HG03095 (cell line): ENCODE data around the gene ZNRF3.
"Not testable (repeated sequence)": the region's sequence is repeated elsewhere in the genome, so short reads cannot be mapped to it uniquely, and the experiment has no call there.

Source experiments
- ATAC-seq: cut with Tn5 transposase; IDR thresholded peaks from one replicate; pipeline ENCODE4 v1.9.1; 2021; ENCODE audit warnings: moderate library complexity; ENCODE audit not compliant: unreplicated experiment

ZNRF3 gene

GRCh38 chr22:28929197-28929596 is 45.8 kb downstream of the ZNRF3 start:
- no peak for ATAC-seq

- ATAC-seq, result no peak
These were observed 47.1 kb downstream of the ZNRF3 start for GRCh38 chr22:28930357-28931007.

GRCh38 chr22:28931844-28932567 is 48.6 kb downstream of the ZNRF3 start:
- ATAC-seq, result no peak

- ATAC-seq, result no peak
These were observed 49.9 kb downstream of the ZNRF3 start for GRCh38 chr22:28933321-28933720.

- ATAC-seq, result no peak
These were observed 50.7 kb downstream of the ZNRF3 start for GRCh38 chr22:28934026-28934425.

- ATAC-seq, result no peak
These were observed 51.8 kb downstream of the ZNRF3 start for GRCh38 chr22:28935140-28935539.

- no peak for ATAC-seq
These were observed 52.3 kb downstream of the ZNRF3 start for GRCh38 chr22:28935713-28936112.

GRCh38 chr22:28936200-28936599 is 52.8 kb downstream of the ZNRF3 start:
- no peak for ATAC-seq

- no peak for ATAC-seq
These were observed 54.0 kb downstream of the ZNRF3 start for GRCh38 chr22:28937206-28938025.

GRCh38 chr22:28938286-28938833 is 55.0 kb downstream of the ZNRF3 start:
- no peak for ATAC-seq

GRCh38 chr22:28939394-28939793 is 56.0 kb downstream of the ZNRF3 start:
- no peak for ATAC-seq

GRCh38 chr22:28939932-28940331 is 56.6 kb downstream of the ZNRF3 start:
- ATAC-seq, result no peak

- no peak for ATAC-seq
These were observed 57.1 kb downstream of the ZNRF3 start for GRCh38 chr22:28940441-28940840.

- ATAC-seq, result no peak
These were observed 59.0 kb downstream of the ZNRF3 start for GRCh38 chr22:28942333-28942732.

- no peak for ATAC-seq
These were observed 59.6 kb downstream of the ZNRF3 start for GRCh38 chr22:28942801-28943500.

- ATAC-seq, result no peak
These were observed 60.1 kb downstream of the ZNRF3 start for GRCh38 chr22:28943501-28943879.

GRCh38 chr22:28947125-28947524 is 63.8 kb downstream of the ZNRF3 start:
- no peak for ATAC-seq

GRCh38 chr22:28948424-28948823 is 65.1 kb downstream of the ZNRF3 start:
- no peak for ATAC-seq

GRCh38 chr22:28948860-28949551 is 65.6 kb downstream of the ZNRF3 start:
- not testable (repeated sequence) for ATAC-seq

- no peak for ATAC-seq
These were observed 66.4 kb downstream of the ZNRF3 start for GRCh38 chr22:28949788-28950187.
